ENCODE measurements around the gene CREB3.

Gene CREB3

DNA sequence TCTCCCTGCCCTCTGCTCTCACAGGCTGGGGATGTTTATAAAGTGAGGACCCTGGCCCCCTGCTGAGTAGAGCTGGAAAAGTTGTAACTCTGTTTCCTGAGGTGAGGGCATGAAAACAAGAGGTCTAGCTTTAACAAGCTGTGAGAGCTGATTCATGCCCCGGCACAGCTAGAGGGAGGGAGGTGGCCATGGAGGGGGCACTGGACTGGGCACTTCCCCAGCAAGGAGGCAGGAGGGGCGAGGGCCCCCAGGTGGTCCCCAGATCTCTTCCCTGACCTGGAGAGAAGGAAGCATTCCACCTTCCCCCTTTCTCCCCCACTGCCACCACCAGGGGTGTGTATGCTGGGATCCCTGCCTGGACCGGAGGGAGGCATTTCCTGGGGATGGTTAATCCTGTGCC, 21.8 kb downstream of the CREB3 start, which contains the start of gene MSMP:
Gene MSMP (minus strand): TSS at position 13 of the 400 bp plus-strand sequence. CDS start 147 bp downstream, outside the sequence.
- TF ChIP-seq, protein P1, sequence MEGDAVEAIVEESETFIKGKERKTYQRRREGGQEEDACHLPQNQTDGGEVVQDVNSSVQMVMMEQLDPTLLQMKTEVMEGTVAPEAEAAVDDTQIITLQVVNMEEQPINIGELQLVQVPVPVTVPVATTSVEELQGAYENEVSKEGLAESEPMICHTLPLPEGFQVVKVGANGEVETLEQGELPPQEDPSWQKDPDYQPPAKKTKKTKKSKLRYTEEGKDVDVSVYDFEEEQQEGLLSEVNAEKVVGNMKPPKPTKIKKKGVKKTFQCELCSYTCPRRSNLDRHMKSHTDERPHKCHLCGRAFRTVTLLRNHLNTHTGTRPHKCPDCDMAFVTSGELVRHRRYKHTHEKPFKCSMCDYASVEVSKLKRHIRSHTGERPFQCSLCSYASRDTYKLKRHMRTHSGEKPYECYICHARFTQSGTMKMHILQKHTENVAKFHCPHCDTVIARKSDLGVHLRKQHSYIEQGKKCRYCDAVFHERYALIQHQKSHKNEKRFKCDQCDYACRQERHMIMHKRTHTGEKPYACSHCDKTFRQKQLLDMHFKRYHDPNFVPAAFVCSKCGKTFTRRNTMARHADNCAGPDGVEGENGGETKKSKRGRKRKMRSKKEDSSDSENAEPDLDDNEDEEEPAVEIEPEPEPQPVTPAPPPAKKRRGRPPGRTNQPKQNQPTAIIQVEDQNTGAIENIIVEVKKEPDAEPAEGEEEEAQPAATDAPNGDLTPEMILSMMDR (IDR thresholded peaks at IDR 0.05; ENCODE audit: control insufficient read depth, extremely low read depth, insufficient read depth) = no peak
- H3K4me3 ChIP-seq (ENCODE audit: low read depth, low read length) = no peak within 1 kb of the TSS
- no peak for DNase-seq (ENCODE audit: low read depth)

DNA sequence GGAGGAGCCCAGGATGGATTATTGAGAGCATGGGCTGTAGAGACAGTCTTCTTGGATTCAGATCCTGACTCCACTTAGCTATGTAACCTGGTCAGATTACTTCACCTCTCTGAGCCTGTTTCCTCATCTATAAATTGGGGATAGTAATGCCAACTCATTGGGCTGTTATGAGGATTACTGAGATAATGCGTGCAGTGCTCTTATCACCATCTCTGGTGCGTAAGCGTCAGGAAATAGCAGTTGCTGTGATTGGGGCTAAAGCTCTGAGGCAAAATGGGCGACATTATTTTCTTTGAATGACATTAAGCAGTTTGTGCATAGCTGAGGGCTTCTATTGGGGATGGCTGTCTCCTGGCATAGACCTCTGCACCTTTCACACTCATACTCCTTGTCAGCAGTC, 22.6 kb downstream of the CREB3 start:
- TF ChIP-seq, protein P1 (IDR thresholded peaks at IDR 0.05; ENCODE audit: control insufficient read depth, extremely low read depth, insufficient read depth) = no peak
- no peak for DNase-seq (ENCODE audit: low read depth)
- H3K4me3 ChIP-seq (ENCODE audit: low read depth, low read length) = no peak overlapping the region

DNA sequence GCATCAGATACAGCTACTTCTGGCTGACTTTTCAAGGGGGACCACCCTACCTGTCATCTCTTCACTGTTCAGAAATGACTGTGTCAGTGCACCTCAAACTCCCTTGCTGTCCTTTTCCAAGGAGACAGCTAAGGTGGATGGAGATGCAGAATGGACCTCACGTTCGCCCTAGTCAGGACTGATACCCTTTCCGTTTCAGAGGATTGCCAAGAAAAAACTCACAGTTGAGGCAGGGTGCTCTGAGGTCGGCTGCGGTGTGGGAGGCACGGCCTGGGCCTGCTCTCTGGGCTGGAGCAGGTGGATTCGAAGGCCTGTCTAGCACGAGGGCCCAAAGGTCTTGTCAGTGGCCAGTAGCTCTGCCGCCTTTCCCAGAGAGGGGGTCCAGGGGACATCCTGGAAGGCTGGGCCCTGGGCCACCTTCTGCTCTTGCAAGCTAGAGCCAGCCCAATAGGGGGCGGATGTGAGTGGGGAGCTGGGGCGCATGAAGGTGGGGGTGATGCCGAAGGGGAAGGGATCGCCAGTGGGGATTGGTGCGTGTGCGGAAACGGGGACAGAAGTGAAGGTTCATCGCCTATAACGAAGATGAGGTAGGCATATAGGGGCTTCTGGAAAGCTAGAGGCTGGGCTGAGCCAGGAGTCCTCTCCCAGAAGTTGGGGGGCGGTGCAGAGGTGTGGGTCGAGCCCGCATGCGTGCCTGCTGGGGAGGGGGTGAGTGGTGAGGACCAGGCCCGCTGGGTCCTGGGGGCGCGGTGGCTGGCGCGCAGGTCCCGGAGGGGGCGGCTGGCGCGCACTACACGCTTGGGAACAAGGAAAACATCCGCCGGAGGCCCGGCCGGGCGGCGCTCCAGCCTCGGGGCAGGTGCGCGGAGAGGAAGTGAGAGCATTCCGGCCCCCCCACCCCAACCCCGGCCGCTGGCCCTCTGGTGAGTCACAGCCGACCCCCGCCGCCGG, 24.1 kb downstream of the CREB3 start:
- no peak overlapping the region for H3K4me3 ChIP-seq (ENCODE audit: low read depth, low read length)
- DNase-seq (ENCODE audit: low read depth) = no peak
- TF ChIP-seq, protein P1 (IDR thresholded peaks at IDR 0.05; ENCODE audit: control insufficient read depth, extremely low read depth, insufficient read depth) = no peak

DNA sequence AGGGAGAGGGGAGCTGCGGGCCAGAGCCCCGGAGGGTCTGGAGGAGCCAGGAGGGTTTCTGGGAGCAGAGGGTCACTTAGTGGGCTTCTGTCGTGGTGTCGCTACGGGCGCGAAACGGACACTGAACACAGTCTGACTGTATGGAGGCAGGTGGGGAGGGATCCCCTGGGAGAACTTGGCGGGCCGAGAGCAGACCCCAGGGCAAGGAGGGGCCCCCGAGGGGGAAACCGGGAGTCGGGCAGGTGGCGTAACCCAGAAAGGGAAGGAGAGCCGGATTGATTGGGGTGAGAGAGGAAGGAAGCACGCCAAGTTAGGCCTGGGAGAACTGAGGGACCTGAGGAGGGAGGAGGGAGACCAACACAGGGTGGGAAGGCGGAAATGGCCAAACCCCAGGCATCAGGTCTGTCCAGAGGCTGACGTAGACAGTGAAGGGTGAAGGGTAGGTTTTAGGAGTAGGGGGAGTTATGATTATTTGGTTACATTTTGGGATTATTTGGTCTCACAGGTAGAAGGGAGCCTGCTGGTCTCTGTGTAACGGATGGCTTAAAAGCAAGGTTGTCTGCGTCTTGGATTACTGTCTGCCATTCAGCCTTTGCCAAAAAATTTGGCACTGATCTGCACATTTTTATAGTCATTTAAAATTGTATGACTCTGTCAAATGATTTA, 24.9 kb downstream of the CREB3 start:
- DNase-seq (ENCODE audit: low read depth) = no peak
- TF ChIP-seq, protein P1 (IDR thresholded peaks at IDR 0.05; ENCODE audit: control insufficient read depth, extremely low read depth, insufficient read depth) = no peak
- H3K4me3 ChIP-seq (ENCODE audit: low read depth, low read length) = no peak overlapping the region

DNA sequence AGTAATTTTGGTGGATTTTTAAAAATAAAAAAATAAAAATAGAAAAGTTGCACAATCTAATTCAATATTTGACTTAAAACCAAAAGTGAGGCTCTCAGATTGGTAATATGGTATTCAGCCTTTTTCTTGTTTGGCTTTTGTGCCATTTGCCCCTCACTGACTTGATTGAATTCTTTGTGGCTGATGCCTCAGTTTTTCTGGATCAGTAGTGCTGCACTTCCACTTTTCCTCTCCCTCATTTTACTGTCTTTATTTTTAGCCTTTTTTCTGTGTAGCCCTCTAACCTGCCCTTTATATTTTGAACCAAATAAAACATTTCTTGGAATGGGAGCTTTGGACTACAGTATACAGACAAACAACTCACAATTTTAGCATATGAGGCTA, 25.4 kb downstream of the CREB3 start:
- TF ChIP-seq, protein P1 (IDR thresholded peaks at IDR 0.05; ENCODE audit: control insufficient read depth, extremely low read depth, insufficient read depth) = no peak
- DNase-seq (ENCODE audit: low read depth) = no peak
- no peak overlapping the region for H3K4me3 ChIP-seq (ENCODE audit: low read depth, low read length)

DNA sequence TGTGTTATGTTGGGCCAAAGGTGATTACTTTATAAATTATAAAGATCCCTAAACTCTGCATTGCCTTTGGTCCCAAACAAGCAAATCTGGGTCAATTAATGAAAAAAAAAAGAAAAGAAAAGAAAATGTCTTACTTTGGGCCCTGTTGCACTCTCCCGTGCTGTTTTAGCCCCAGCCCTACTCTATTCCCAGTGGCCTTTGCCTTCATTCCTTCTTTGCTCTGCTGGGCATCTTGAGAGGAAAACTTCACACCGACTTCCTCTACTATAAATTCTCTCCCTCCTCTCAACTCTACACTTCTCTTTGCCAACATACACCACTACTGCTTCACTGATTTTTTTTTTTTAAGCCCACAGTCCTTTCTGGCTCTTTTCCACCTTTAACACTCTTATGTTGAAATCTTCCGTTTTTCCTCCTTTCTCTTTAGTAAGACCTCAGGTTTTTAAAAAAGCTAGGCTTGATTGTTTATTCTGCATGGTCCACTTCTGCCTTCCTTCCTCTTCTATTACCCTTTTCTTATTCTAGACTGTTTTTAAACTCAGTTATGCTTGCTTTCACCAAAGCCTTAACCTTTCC, 26.1 kb downstream of the CREB3 start:
- DNase-seq (ENCODE audit: low read depth) = no peak
- TF ChIP-seq, protein P1 (IDR thresholded peaks at IDR 0.05; ENCODE audit: control insufficient read depth, extremely low read depth, insufficient read depth) = no peak
- no peak overlapping the region for H3K4me3 ChIP-seq (ENCODE audit: low read depth, low read length)

All from LNCaP clone FGC (cell line).